AG04449 (cell line): Measurements from ENCODE around the gene DPPA3.
"Not testable (repeated sequence)": the region's sequence is repeated elsewhere in the genome, so short reads cannot be mapped to it uniquely, and the experiment has no call there.

Source experiments
- CTCF ChIA-PET: fragments of 350-600 bp; formaldehyde crosslinking; extraction: SDS; loops from one replicate; lab custom pipeline; 2021; ENCODE audit warnings: antibody characterized with exemption; lab: Yijun Ruan, JAX
- POLR2A ChIA-PET: fragments of 400-600, 350-600 bp; formaldehyde crosslinking; extraction: SDS; loops from one replicate; lab custom pipeline; 2020; ENCODE audit warnings: antibody characterized with exemption, inconsistent platforms; lab: Yijun Ruan, JAX
- DNase-seq: peaks from one replicate; pipeline ENCODE4 v3.0.0-alpha.2; 2010; ENCODE audit warnings: low read depth, low spot score
- H3K4me3 ChIP-seq: 2 replicates; pipeline ENCODE4 v1.5.1; 2011; ENCODE audit warnings: low read depth, mild to moderate bottlenecking, control low read depth, low read length
- CTCF ChIP-seq: IDR thresholded peaks from one replicate; pipeline ENCODE4 v1.5.1; 2011; ENCODE audit warnings: mild to moderate bottlenecking, moderate library complexity, low read length, control low read depth, inconsistent platforms; ENCODE audit not compliant: insufficient read depth; ENCODE audit errors: missing control alignments

The DPPA3 gene

DNA sequence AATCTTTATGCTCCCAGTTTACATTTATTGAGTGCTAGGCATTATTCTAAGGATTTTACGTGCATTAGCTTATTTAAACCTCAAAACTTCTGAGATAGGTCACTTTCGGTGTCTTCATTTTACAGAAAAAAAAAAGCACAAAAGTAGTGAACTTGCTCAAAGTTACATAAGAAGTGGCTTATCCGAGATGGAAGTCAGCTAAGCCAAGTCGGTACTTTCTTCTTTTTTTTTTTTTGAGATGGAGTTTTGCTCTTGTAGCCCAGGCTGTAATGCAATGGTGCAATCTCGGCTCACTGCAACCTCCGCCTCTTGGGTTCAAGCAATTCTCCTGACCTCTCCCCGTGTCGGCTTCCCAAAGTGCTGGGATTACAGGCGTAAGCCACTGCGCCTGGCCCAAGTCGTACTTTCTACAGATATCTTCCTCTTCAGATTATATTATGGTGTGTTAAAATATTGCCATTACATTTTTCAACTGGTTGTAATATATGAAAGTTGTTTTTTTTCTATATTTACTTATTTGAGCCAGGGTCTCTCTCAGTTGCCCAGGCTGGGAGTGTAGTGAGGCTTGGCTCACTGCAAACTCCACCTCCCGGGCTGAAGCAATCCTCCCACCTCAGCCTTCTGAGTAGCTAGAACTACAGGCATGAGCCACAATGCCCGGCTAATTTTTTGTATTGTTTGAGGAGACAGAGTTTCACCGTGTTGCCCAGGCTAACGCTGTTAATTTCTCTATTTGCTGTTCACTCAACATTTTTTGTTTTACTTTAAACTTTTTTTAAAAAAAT lies 8.9 kb downstream of the DPPA3 start:
- ChIA-PET CTCF (no interaction called here), POLR2A (no interaction called here)
- H3K4me3 ChIP-seq, result no peak overlapping the region
- no peak for DNase-seq
- no peak for TF ChIP-seq CTCF

DNA sequence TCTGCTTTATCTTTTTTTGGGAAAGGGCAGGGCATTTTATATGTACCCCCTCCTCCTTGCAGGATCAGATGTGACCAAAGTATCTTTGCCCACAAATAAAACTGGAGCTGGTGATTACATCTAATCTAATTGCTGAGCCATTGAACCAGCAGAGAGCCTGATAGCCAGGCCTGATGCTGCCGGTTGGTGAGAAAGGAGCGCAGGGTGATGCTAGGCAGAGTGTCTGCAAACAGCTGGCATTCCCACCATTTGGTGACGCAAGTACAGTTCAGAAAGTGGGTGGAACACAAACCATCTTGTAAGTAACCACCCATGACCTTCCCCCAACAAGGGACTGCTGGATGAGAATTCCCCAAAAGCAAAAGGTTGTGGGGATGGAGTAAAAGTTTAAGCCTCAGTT lies 12.7 kb downstream of the DPPA3 start:
- ChIA-PET POLR2A (no interaction called here), CTCF (no interaction called here)
- no peak for TF ChIP-seq CTCF
- no peak for DNase-seq
- no peak overlapping the region for H3K4me3 ChIP-seq

DNA sequence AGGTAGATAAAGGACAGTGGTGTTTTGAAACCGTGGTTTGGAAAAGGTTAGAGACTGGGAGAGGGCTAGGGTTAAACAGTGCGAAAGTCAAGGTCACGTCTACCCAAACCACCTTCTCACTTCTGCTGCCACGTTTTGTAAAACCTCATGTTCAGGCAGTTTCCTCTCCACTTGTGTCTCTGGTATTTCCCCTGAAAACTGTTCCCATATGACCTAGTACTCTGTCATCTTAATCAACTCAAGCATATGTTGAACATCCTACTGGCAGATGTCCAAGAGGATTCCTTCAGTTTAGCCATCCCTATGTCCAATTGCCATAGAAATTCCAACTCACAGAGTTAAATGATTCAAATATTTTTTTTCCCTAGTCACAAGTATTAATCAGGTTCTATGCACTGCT lies 18.5 kb downstream of the DPPA3 start:
- no peak for TF ChIP-seq CTCF
- no peak for DNase-seq
- ChIA-PET CTCF (no interaction called here), POLR2A (no interaction called here)
- H3K4me3 ChIP-seq, result no peak overlapping the region

DNA sequence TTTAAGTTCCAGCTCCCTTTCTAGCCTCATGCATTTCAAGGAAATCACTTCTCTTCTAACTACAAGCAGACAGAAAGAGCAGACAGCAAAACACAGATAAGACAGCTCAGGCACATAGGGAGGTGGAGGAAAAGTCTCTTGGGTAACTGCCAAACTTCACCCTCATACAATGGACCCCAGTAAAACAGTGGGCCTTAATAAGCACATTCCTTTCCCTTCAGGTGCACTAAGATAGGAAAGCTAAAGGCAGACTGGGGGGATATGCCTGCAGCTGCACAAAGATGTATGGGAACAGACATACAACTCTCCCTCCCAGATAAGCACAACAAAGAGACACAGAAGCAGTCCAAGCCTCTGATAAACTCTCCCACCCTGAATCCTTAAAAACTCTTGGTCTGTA lies 19.8 kb downstream of the DPPA3 start:
- H3K4me3 ChIP-seq, CTCF ChIA-PET, POLR2A ChIA-PET, DNase-seq: not testable (repeated sequence)

- CTCF ChIA-PET, result no interaction called here
- no peak for DNase-seq
- no peak overlapping the region for H3K4me3 ChIP-seq
- TF ChIP-seq CTCF, result no peak
- POLR2A ChIA-PET, result no interaction called here
Measured at GRCh38 chr12:7731486-7731885, 20.3 kb downstream of the DPPA3 start.

DNA sequence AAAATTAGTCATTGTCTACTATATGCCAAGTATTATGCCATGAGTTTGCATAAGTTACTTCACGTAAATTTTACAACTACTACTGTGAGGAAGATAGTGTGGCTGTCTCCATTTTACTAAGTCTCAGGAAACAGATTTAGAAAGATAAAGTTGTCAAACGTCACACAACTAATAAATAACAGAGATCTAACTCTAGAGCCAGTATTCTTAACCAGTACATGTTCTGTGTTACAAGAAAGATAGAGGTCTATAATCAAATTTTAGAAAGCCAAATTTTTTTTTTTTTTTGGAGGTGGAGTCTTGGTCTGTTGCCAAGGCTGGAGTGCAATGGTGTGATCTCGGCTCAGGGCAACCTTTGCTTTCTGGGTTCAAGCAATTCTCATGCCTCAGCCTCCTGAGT lies 21.8 kb downstream of the DPPA3 start:
- no peak for DNase-seq
- ChIA-PET CTCF (no interaction called here), POLR2A (no interaction called here)
- TF ChIP-seq CTCF, result no peak
- H3K4me3 ChIP-seq, result no peak overlapping the region

- DNase-seq, result no peak
- ChIA-PET CTCF (no interaction called here), POLR2A (no interaction called here)
- no peak for TF ChIP-seq CTCF
- H3K4me3 ChIP-seq, result no peak within 1 kb of the TSS
Measured at GRCh38 chr12:7747246-7747645, 36.0 kb downstream of the DPPA3 start, which contains the start of gene CLEC4C. Gene CLEC4C (minus strand): TSS chr12:7747375. CDS start chr12:7747348, 27 bp downstream.
